ENCODE measurements around the gene ZNF668.
"Not testable (repeated sequence)": the region's sequence is repeated elsewhere in the genome, so short reads cannot be mapped to it uniquely, and the experiment has no call there.

ZNF668 gene

DNA sequence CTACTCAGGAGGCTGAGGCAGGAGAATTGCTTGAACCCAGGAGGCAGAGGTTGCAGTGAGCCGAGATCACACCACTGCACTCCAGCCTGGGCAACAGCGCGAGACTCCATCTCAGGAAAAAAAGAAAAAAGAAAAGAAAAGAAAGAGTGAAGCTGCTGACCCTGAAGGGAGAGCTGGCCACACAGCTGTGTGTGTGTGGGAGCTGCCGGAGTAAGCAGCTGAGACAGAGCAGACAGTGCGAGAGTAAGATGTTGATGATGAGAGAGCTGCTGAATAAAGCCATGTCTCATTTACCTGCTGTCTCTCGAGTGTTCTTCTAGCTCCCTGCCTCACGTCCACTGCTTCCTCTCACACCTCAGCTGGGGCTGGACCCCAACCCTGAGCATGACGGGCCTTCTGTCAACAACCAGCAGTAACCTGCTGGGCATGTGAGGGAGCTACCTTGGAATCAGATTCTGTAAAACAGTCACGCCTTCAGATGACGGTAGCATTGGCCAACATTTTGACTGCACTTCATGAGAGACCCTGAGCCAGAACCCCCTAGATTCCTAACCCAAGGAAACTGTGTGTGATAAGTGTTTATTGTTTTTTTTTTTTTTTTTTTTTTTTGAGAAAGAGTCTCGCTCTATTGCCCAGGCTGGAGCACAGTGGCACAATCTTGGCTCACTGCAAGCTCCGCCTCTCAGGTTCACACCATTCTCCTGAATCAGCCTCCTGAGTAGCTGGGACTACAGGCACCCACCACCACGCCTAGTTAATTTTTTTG lies 27.0 kb upstream of the ZNF668 start:
- not testable (repeated sequence) for DNase-seq (ENCODE audit: extremely low read depth in 1 of 2, low read depth in 1 of 2)

GRCh38 chr16:31099860-31100638 lies 26.0 kb upstream of the ZNF668 start:
- no peak for DNase-seq (ENCODE audit: extremely low read depth in 1 of 2, low read depth in 1 of 2)

- peak; percentile 69 to 75 for DNase-seq (ENCODE audit: extremely low read depth in 1 of 2, low read depth in 1 of 2)
Observed at GRCh38 chr16:31094424-31095120, 20.5 kb upstream of the ZNF668 start, which contains the start of gene VKORC1. TSS of gene VKORC1 (minus strand) at chr16:31094797. CDS start at chr16:31094729, 68 bp downstream.

- DNase-seq (ENCODE audit: extremely low read depth in 1 of 2, low read depth in 1 of 2) = no peak
Observed at GRCh38 chr16:31094088-31094423, 20.0 kb upstream of the ZNF668 start.

- DNase-seq (ENCODE audit: extremely low read depth in 1 of 2, low read depth in 1 of 2) = no peak
Observed at GRCh38 chr16:31093132-31093703, 19.2 kb upstream of the ZNF668 start.

- DNase-seq (ENCODE audit: extremely low read depth in 1 of 2, low read depth in 1 of 2) = no peak
Observed at GRCh38 chr16:31092330-31092729, 18.3 kb upstream of the ZNF668 start.

DNA sequence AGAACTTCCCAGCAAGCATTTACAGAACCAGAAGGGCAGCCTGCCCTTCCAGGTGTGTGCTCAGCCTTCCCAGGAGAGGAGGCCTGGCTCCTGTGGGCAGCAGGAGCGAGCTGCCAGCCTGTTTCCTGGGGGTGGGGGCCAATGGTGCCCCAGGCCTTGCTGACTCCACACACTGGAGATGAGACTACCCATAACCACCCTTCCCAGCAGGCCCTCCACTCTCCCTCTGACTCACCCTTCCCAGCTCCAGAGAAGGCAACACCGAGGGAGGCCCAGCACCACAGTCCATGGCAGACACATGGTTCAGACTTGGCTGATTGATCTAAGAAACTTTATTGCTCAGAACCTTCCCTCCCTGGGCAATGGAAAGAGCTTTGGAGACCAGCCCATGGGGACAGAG lies 16.5 kb upstream of the ZNF668 start:
- DNase-seq (ENCODE audit: extremely low read depth in 1 of 2, low read depth in 1 of 2) = no peak

DNA sequence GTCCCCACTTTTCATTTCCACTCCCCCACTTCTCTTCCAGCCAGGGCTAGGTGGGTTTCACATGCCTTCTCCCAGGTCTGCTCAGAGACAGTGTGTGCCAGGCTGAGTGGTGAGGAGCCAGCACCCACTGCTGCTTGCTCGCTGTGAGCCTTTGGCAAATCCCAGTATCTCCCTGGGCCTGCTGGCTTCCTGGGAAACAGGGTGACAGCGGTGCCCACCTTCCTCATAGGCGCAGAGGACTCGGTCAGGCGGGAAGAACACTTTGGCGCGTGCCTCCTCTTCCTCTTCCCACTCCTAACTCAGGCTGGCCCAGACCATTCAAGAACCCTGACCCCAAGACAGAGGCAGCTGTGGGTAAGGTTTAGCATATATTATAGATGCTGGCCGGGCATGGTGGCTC lies 15.2 kb upstream of the ZNF668 start:
- DNase-seq (ENCODE audit: extremely low read depth in 1 of 2, low read depth in 1 of 2) = no peak

DNA sequence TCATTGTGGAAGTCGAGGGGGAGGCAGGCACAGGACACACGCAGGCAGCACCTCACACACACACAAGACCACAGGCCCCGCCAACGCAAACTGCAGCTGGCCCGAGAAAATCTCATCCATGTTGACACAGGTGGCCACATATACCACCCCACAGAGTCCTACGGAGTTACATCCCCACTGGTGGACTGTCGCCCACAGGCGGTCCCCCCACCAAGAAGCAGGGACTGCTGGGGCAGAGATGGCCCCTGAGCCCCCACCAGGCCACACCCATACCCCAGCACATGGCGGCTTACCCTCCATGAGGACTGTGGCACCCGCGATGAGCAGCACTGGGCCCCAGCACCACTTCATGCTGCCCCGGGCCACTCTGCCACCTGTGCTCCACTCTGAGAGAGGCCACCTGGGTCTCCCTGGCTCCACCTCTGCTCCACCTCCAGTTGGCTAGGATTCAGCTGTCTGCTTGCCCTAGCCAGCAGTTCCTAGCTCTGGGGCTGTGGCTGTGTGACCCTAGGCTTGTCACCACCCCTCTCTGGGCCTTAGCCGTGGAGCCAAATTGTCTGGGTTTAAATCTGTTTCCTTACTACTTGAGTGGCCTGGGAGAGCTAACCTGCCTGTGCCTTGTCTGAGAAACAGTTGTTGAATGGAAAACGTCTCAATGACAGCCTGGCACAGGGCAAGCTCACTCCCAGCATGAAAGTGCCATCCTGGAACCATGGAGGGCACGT lies 14.6 kb upstream of the ZNF668 start, which contains the start of gene PRSS53:
Gene PRSS53 (minus strand): TSS at position 485 of the 725 bp plus-strand sequence. CDS start 134 bp downstream, at position 351.
- no peak for DNase-seq (ENCODE audit: extremely low read depth in 1 of 2, low read depth in 1 of 2)

- no peak for DNase-seq (ENCODE audit: extremely low read depth in 1 of 2, low read depth in 1 of 2)
Observed at GRCh38 chr16:31087971-31088370, 13.9 kb upstream of the ZNF668 start.

GRCh38 chr16:31087481-31087880 lies 13.4 kb upstream of the ZNF668 start:
- DNase-seq (ENCODE audit: extremely low read depth in 1 of 2, low read depth in 1 of 2) = no peak

GRCh38 chr16:31086629-31086906 lies 12.5 kb upstream of the ZNF668 start:
- no peak for DNase-seq (ENCODE audit: extremely low read depth in 1 of 2, low read depth in 1 of 2)

- no peak for DNase-seq (ENCODE audit: extremely low read depth in 1 of 2, low read depth in 1 of 2)
Observed at GRCh38 chr16:31085873-31086628, 12.0 kb upstream of the ZNF668 start.

DNA sequence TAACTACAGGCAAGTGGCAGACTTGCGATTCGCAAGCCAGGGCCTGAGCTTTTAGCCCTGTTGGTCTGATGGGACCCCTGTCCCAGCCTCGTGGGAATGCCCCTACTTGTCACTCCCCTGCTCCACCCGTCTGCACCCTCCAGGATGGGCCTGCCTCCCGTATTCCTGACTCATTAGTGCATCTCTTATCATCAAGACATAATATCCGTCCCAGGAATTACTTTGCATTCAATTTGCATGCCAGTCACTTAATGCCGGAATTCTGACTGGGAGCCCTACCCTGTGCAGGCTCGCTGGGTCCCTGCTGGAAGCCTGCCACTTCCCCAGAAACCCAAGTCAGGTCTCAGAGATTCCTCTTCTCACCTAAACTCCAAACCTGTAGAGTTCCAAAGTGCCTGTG lies 11.4 kb upstream of the ZNF668 start:
- DNase-seq (ENCODE audit: extremely low read depth in 1 of 2, low read depth in 1 of 2) = no peak

- DNase-seq (ENCODE audit: extremely low read depth in 1 of 2, low read depth in 1 of 2) = no peak
Observed at GRCh38 chr16:31084584-31085302, 10.7 kb upstream of the ZNF668 start.

GRCh38 chr16:31083981-31084380 lies 9.9 kb upstream of the ZNF668 start:
- no peak for DNase-seq (ENCODE audit: extremely low read depth in 1 of 2, low read depth in 1 of 2)

GRCh38 chr16:31083556-31083955 lies 9.5 kb upstream of the ZNF668 start:
- DNase-seq (ENCODE audit: extremely low read depth in 1 of 2, low read depth in 1 of 2) = no peak

DNA sequence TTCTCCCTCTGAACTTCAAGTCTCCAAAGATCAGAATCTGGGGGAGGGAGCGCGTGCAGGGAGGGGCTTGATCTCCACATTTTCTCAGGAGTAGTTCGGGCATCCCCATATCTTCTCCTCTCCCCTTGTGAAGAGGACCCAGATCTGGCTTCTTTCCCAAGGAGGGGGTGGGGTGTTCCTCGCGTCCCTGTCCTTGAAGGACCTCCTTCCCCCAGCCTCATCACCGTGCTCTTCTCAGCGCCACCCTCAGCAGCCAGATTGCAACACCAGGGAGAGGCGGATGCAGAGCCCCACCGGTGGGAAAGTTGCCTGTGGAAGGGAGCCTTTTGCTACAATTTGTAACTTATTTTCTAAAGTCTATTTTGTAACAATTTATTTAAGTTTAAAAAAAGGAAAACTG lies 9.0 kb upstream of the ZNF668 start:
- no peak for DNase-seq (ENCODE audit: extremely low read depth in 1 of 2, low read depth in 1 of 2)

GRCh38 chr16:31082368-31083045 lies 8.5 kb upstream of the ZNF668 start:
- DNase-seq (ENCODE audit: extremely low read depth in 1 of 2, low read depth in 1 of 2) = no peak

Measured in activated CD8-positive, alpha-beta memory T cell treated with anti-CD3 and anti-CD28 coated beads for 1 hour (primary cell).